HepG2 (cell line): ENCODE results near the gene OLFM1. TPM values are rescaled to one million over a fixed set of nuclear protein-coding genes. Genes with fewer than 3 reads are reported as not detected.

Experiments
- HOXA3 ChIP-seq: sonication (generic); formaldehyde crosslinking; IDR thresholded peaks from 2 replicates; pipeline ENCODE4 v1.5.0; 2020; ENCODE audit warnings: missing genetic modification reagents
- KDM2A ChIP-seq: sonication (generic); formaldehyde crosslinking; IDR thresholded peaks from 2 replicates; pipeline ENCODE4 v1.4.0; 2020; ENCODE audit warnings: low read depth, missing genetic modification reagents, borderline replicate concordance
- KLF12 ChIP-seq: sonication (generic); formaldehyde crosslinking; IDR thresholded peaks from 2 replicates; pipeline ENCODE4 v1.4.0; 2020; ENCODE audit warnings: missing genetic modification reagents, borderline replicate concordance
- MEF2D ChIP-seq: sonication (generic); formaldehyde crosslinking; IDR thresholded peaks from 2 replicates; pipeline ENCODE4 v1.5.1; 2020; ENCODE audit warnings: mild to moderate bottlenecking, missing genetic modification reagents
- MEIS2 ChIP-seq: sonication (generic); formaldehyde crosslinking; IDR thresholded peaks from 2 replicates; pipeline ENCODE4 v1.9.0; 2021; ENCODE audit warnings: mild to moderate bottlenecking, missing genetic modification reagents
- MTF2 ChIP-seq: sonication (generic); formaldehyde crosslinking; IDR thresholded peaks from 2 replicates; pipeline ENCODE4 v1.5.0; 2020; ENCODE audit warnings: missing genetic modification reagents, borderline replicate concordance
- MYC ChIP-seq: sonication (generic); formaldehyde crosslinking; IDR thresholded peaks from 2 replicates; pipeline ENCODE4 v1.9.0; 2021; ENCODE audit warnings: missing genetic modification reagents, borderline replicate concordance
- NFKB2 ChIP-seq: sonication (generic); formaldehyde crosslinking; IDR thresholded peaks from 2 replicates; pipeline ENCODE4 v1.4.0; 2020; ENCODE audit warnings: missing genetic modification reagents, borderline replicate concordance
- NFKBIZ ChIP-seq: IDR thresholded peaks from 2 replicates; pipeline ENCODE4 v1.6.1; 2018; ENCODE audit warnings: missing genetic modification reagents, missing compliant biosample characterization
- NKX3-1 ChIP-seq: sonication (generic); formaldehyde crosslinking; IDR thresholded peaks from 2 replicates; pipeline ENCODE4 v1.5.0; 2020; ENCODE audit warnings: missing genetic modification reagents
- SALL1 ChIP-seq: sonication (generic); formaldehyde crosslinking; IDR thresholded peaks from 2 replicates; pipeline ENCODE4 v1.8.0; 2022; ENCODE audit warnings: mild to moderate bottlenecking, missing genetic modification reagents
- SYNCRIP ChIP-seq: fragments of 200-400 bp; formaldehyde crosslinking; IDR thresholded peaks from 2 replicates; pipeline ENCODE4 v1.6.1; 2018; ENCODE audit warnings: mild to moderate bottlenecking, low read depth, low read length; ENCODE audit not compliant: insufficient read depth
- ZBTB21 ChIP-seq: sonication (generic); formaldehyde crosslinking; IDR thresholded peaks from 2 replicates; pipeline ENCODE4 v1.4.0; 2020; ENCODE audit warnings: missing genetic modification reagents
- ZIK1 ChIP-seq: sonication (generic); formaldehyde crosslinking; IDR thresholded peaks from 2 replicates; pipeline ENCODE4 v1.5.0; 2020; ENCODE audit warnings: mild to moderate bottlenecking, low read depth, missing genetic modification reagents, borderline replicate concordance
- ZNF296 ChIP-seq: sonication (generic); formaldehyde crosslinking; conservative IDR thresholded peaks from 2 replicates; pipeline ENCODE4 v1.5.0; 2020; ENCODE audit warnings: mild to moderate bottlenecking, missing genetic modification reagents
- ZNF343 ChIP-seq: sonication (generic); formaldehyde crosslinking; IDR thresholded peaks from 2 replicates; pipeline ENCODE4 v1.4.0; 2020; ENCODE audit warnings: mild to moderate bottlenecking, missing genetic modification reagents
- ZNF616 ChIP-seq: sonication (generic); formaldehyde crosslinking; IDR thresholded peaks from 2 replicates; pipeline ENCODE4 v1.5.0; 2020; ENCODE audit warnings: low read depth, mild to moderate bottlenecking, missing genetic modification reagents
- polyA plus RNA-seq, 8 experiments: library from polyadenylated mRNA; depleted of rRNA in 3 of 8; stranded (reverse) in 7 of 8; unstranded in 1 of 8; fragments of >200 nt; fragmentation: Illumina TruSeq in 4 of 8; extraction: Trizol in 4 of 8; gene quantifications; 2 replicates each; pipeline versions ENCODE4 v1.2.1 to v1.2.3, GENCODE V29; 2011 to 2016; ENCODE audit warnings: low read depth in 4 of 8, missing spikeins in 1 of 8, mixed read lengths in 1 of 8; ENCODE audit not compliant: insufficient read depth in 1 of 8
- total RNA-seq, 5 experiments: library from RNA; depleted of rRNA; stranded (reverse); fragments of >200 nt; fragmentation: Illumina TruSeq; extraction: Trizol; gene quantifications; 2 replicates each; pipeline ENCODE4 v1.2.3, GENCODE V29; 2016; ENCODE audit warnings: low read depth in 1 of 5
- TF ChIP-seq, protein P1 (sequence below), 2 experiments: IDR thresholded peaks; 2 replicates each; pipeline ENCODE4 v1.6.1; 2011 to 2012; ENCODE audit warnings: low read length in 2 of 2, borderline replicate concordance in 1 of 2, low read depth in 1 of 2, mild to moderate bottlenecking in 1 of 2, moderate library complexity in 1 of 2
- TF ChIP-seq, protein P2 (sequence below): IDR thresholded peaks from 2 replicates; pipeline ENCODE4 v1.6.1; 2016
- TF ChIP-seq, protein P3 (sequence below): sonication (generic); formaldehyde crosslinking; IDR thresholded peaks from 2 replicates; pipeline ENCODE4 v1.4.0; 2020; ENCODE audit warnings: low read depth, mild to moderate bottlenecking, missing genetic modification reagents
- TF ChIP-seq, protein P4 (sequence below): sonication (generic); formaldehyde crosslinking; IDR thresholded peaks from 2 replicates; pipeline ENCODE4 v1.4.0; 2020; ENCODE audit warnings: missing genetic modification reagents
- TF ChIP-seq, protein P5 (sequence below): sonication (generic); formaldehyde crosslinking; IDR thresholded peaks from 2 replicates; pipeline ENCODE4 v1.4.0; 2020; ENCODE audit warnings: missing genetic modification reagents

OLFM1 gene
- total and polyA plus RNA-seq, 2 of the 13 experiments (the other 11 are each of a cell fraction or from before 2014, with no cell fraction given), result not detected

DNA sequence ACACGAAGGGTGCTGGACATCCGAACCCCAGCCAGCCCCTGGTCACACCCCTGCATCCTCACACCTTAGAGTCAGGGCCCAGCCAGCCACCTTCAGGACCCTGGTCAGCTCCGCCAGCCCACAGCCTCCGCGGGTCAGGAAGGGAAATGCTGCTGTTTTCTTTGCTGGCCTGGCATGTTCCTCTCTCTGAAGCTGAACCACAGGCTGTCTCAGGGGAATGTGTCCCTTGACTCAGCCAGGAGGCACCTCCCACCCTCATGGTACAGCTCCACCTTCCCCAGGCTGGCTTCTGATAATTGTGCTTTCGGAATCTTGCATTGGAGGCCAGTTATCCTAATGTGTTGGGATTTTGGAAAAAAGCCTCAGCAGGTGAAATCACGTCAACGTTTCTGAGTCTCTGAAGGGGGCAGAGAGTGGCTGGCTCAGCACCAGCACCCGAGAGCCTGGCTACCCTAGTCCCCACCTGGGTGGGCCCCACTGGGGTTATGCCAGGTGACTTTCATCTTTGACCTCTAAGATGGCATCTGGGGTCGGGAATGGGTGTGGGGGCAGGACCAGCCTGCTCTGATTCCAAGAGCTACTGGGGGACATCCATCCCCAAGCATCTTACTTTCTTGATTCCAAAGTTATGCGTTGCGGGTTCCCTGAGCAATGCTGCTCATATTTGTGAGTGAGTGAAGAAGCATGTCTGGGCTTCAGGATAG, 9.8 kb upstream of the OLFM1 start (continued):
- TF ChIP-seq, protein P1, sequence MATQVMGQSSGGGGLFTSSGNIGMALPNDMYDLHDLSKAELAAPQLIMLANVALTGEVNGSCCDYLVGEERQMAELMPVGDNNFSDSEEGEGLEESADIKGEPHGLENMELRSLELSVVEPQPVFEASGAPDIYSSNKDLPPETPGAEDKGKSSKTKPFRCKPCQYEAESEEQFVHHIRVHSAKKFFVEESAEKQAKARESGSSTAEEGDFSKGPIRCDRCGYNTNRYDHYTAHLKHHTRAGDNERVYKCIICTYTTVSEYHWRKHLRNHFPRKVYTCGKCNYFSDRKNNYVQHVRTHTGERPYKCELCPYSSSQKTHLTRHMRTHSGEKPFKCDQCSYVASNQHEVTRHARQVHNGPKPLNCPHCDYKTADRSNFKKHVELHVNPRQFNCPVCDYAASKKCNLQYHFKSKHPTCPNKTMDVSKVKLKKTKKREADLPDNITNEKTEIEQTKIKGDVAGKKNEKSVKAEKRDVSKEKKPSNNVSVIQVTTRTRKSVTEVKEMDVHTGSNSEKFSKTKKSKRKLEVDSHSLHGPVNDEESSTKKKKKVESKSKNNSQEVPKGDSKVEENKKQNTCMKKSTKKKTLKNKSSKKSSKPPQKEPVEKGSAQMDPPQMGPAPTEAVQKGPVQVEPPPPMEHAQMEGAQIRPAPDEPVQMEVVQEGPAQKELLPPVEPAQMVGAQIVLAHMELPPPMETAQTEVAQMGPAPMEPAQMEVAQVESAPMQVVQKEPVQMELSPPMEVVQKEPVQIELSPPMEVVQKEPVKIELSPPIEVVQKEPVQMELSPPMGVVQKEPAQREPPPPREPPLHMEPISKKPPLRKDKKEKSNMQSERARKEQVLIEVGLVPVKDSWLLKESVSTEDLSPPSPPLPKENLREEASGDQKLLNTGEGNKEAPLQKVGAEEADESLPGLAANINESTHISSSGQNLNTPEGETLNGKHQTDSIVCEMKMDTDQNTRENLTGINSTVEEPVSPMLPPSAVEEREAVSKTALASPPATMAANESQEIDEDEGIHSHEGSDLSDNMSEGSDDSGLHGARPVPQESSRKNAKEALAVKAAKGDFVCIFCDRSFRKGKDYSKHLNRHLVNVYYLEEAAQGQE (IDR thresholded peaks at IDR 0.05; ENCODE audit: borderline replicate concordance in 1 of 2, low read depth in 1 of 2, low read length in 2 of 2), result peak; percentile 94 to 96
- no peak for TF ChIP-seq MYC (CRISPR knock-in tag)
- TF ChIP-seq, protein P2, sequence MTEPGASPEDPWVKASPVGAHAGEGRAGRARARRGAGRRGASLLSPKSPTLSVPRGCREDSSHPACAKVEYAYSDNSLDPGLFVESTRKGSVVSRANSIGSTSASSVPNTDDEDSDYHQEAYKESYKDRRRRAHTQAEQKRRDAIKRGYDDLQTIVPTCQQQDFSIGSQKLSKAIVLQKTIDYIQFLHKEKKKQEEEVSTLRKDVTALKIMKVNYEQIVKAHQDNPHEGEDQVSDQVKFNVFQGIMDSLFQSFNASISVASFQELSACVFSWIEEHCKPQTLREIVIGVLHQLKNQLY, result no peak
- no peak for TF ChIP-seq ZNF616 (CRISPR knock-in tag)
- TF ChIP-seq MTF2, result no peak
- no peak for TF ChIP-seq ZIK1 (CRISPR knock-in tag)
- TF ChIP-seq, protein P3, sequence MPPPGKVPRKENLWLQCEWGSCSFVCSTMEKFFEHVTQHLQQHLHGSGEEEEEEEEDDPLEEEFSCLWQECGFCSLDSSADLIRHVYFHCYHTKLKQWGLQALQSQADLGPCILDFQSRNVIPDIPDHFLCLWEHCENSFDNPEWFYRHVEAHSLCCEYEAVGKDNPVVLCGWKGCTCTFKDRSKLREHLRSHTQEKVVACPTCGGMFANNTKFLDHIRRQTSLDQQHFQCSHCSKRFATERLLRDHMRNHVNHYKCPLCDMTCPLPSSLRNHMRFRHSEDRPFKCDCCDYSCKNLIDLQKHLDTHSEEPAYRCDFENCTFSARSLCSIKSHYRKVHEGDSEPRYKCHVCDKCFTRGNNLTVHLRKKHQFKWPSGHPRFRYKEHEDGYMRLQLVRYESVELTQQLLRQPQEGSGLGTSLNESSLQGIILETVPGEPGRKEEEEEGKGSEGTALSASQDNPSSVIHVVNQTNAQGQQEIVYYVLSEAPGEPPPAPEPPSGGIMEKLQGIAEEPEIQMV (CRISPR knock-in tag), result no peak
- 0 out of 2 replicates have a peak, but pooled peaks have one; percentile 33 for TF ChIP-seq MEIS2 (CRISPR knock-in tag)
- TF ChIP-seq KDM2A (CRISPR knock-in tag), result 0 out of 2 replicates have a peak, but pooled peaks have one; percentile 25
- TF ChIP-seq SALL1, result peak; percentile 53
- TF ChIP-seq HOXA3 (CRISPR knock-in tag), result peak; percentile 27; the same call in 1 of the 2 replicates
- TF ChIP-seq SYNCRIP, result no peak
- TF ChIP-seq MEF2D (CRISPR knock-in tag), result no peak
- TF ChIP-seq ZNF296, result no peak
- no peak for TF ChIP-seq KLF12 (CRISPR knock-in tag)
- TF ChIP-seq NFKB2, result peak; percentile 44; the same call in 1 of the 2 replicates
- TF ChIP-seq ZBTB21 (CRISPR knock-in tag), result no peak
- peak; percentile 59; the same call in 1 of the 2 replicates for TF ChIP-seq NKX3-1 (CRISPR knock-in tag)
- TF ChIP-seq NFKBIZ (CRISPR knock-in tag), result no peak
- TF ChIP-seq, protein P4, sequence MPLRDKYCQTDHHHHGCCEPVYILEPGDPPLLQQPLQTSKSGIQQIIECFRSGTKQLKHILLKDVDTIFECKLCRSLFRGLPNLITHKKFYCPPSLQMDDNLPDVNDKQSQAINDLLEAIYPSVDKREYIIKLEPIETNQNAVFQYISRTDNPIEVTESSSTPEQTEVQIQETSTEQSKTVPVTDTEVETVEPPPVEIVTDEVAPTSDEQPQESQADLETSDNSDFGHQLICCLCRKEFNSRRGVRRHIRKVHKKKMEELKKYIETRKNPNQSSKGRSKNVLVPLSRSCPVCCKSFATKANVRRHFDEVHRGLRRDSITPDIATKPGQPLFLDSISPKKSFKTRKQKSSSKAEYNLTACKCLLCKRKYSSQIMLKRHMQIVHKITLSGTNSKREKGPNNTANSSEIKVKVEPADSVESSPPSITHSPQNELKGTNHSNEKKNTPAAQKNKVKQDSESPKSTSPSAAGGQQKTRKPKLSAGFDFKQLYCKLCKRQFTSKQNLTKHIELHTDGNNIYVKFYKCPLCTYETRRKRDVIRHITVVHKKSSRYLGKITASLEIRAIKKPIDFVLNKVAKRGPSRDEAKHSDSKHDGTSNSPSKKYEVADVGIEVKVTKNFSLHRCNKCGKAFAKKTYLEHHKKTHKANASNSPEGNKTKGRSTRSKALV (CRISPR knock-in tag), result 0 out of 2 replicates have a peak, but pooled peaks have one; percentile 30
- TF ChIP-seq, protein P5, sequence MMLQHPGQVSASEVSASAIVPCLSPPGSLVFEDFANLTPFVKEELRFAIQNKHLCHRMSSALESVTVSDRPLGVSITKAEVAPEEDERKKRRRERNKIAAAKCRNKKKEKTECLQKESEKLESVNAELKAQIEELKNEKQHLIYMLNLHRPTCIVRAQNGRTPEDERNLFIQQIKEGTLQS, result no peak
- no peak for TF ChIP-seq ZNF343 (CRISPR knock-in tag)
